ENCODE measurements around the gene VPS50. TPM values are rescaled to one million over a fixed set of nuclear protein-coding genes. Genes with fewer than 3 reads are reported as not detected.
A peak's percentile ranks its signal among the peaks of the same experiment; 100 is the strongest.

The VPS50 gene
- total and polyA plus RNA-seq, 5 donors = 6.4 to 23.0 (median 21.4) TPM

DNA sequence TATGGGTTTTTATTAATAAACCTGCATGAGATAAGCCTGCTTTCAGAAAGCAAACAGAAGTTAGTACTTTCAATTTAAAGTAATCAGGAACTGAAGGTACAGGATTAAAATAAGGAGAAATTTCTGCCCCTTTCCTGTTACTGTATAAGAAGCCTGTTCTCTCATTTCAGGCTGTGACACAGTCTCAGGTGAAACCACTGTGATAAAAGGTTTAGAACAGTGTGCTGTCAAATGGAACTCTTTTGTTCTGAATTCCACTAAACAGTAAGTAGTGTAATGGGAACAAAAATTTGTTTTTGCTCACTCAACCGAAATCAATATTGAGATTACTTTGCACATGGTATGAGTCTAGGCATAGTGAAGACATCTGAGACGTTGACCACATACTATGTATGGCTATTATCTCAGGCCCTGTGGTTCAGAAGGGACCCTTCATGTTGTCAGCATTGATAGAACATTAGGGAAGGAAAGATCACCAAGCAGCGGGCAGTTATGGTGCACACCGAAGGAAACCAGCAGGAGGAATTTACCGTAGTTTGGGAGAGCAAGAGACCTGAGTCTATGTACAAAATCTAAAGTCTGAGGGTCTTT, 20.8 kb upstream of the VPS50 start:
- H3K4me1 ChIP-seq (ENCODE audit: control insufficient read depth, insufficient read depth, low read length) = no peaks in the 10 kb centered on the region
- no peak overlapping the region for H3K4me3 ChIP-seq (ENCODE audit: low read length)
- DNase-seq (no peak), ATAC-seq (no peak)
- intact Hi-C loops (cut with DNase I) = no loop called here
- WGBS = 75% methylated on average over 5 of the region's 5 CpGs
- H3K27me3 ChIP-seq (ENCODE audit: control insufficient read depth, insufficient read depth) = no peaks in the 10 kb centered on the region
- H3K9me3 ChIP-seq (ENCODE audit: control insufficient read depth, low read length) = no peaks in the 10 kb centered on the region
- H3K27ac ChIP-seq (ENCODE audit: low read length) = no peak overlapping the region

DNA sequence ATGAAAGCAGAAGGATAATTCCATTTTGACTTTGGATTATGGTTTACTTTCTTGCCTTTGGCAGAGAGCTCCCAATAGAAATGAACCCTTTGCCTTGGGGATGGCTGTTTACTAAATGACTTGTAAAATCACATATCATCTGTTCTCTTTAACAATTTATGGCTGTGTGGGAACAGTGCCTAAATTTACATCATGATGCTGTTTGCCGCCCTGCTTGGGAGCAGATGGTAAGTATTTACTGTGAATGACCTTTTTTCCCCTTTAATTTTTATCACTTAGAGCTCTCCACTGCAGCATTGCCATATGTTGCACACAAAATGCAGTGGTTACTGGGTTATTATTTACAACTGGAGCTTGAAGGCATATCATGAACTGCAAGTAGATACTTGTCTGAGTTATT, 19.3 kb upstream of the VPS50 start:
- ATAC-seq = no peak

DNA sequence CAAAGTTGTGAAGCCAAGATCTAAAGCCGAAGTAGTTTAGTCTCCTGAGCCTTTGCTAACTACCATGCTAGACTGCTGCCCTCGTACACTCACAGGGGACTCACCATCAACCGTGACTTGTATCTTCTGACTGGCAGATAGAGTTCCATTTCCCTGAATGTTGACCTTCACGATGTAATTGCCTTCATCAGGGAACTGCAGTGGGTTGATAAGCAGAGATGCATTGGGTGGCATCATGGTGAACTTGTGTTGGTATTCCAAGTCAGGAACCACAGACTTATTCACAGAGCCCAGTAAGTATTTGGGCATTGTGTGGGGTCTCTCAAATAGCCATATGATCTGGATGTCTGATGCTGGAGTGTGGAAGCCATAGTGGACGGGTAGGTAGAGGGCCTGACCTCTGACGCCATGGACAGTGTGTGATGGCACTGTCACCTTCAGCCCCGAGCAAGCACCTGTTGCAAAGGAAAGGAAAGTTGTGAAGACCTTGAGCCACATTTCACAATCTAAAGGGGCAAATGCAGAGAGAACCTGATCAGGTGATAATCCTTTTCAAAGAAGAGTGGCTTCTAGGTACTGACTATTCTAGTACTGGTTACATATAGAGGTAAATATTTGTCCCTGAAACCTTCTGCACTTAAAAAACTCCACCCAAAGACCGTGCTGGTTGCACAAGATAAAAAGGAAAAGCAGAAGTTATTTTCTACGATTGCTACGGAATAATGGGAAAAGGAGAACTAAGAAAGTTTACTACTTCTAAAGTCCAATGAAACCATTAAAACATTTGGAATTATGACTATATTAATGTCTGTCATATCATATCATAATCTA, 13.0 kb upstream of the VPS50 start:
- ATAC-seq (no peak), DNase-seq (no peak)
- Histone ChIP-seq H3K27me3 (ENCODE audit: control insufficient read depth, insufficient read depth) (no peaks in the 10 kb centered on the region), H3K27ac (ENCODE audit: low read length) (no peak overlapping the region), H3K4me1 (ENCODE audit: control insufficient read depth, insufficient read depth, low read length) (no peaks in the 10 kb centered on the region), H3K9me3 (ENCODE audit: control insufficient read depth, low read length) (no peaks in the 10 kb centered on the region), H3K4me3 (ENCODE audit: low read length) (no peak overlapping the region)
- WGBS = 76% methylated on average over 10 of the region's 10 CpGs
- intact Hi-C loops (cut with DNase I) = no loop called here

More for the DNA sequence above, 19.3 kb upstream of the VPS50 start:
- intact Hi-C loops (cut with DNase I) = no loop called here
- Histone ChIP-seq H3K9me3 (ENCODE audit: control insufficient read depth, low read length) (no peaks in the 10 kb centered on the region), H3K27ac (ENCODE audit: low read length) (no peak overlapping the region), H3K27me3 (ENCODE audit: control insufficient read depth, insufficient read depth) (no peaks in the 10 kb centered on the region), H3K4me1 (ENCODE audit: control insufficient read depth, insufficient read depth, low read length) (no peaks in the 10 kb centered on the region), H3K4me3 (ENCODE audit: low read length) (no peak overlapping the region)
- no peak for DNase-seq
- WGBS = 49% methylated on average over 1 of the region's 1 CpG

DNA sequence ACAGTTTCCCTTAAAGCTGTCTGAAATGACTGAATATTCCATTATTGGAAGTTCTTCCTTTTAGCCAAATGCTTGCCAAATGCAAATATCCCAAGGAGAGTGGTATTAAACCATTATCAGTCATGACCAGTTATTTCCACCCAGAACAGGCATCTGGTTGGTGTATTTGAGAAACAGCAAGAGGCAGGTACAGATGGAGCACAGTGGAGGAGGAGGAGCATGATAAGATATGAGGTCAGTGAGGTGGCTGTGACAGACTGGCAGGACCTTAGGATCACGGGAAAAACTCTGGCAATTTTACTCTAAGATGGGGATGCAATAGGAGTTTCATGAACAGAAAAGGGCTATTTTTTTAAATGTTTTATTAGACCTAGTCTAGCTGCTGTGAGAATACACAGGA, 12.3 kb upstream of the VPS50 start:
- DNase-seq (no peak), ATAC-seq (no peak)
- no peaks in the 10 kb centered on the region for H3K27me3 ChIP-seq (ENCODE audit: control insufficient read depth, insufficient read depth)
- no peak overlapping the region for H3K27ac ChIP-seq (ENCODE audit: low read length)
- intact Hi-C loops (cut with DNase I) = no loop called here
- H3K4me1 ChIP-seq (ENCODE audit: control insufficient read depth, insufficient read depth, low read length) = no peaks in the 10 kb centered on the region
- H3K9me3 ChIP-seq (ENCODE audit: control insufficient read depth, low read length) = no peaks in the 10 kb centered on the region
- no peak overlapping the region for H3K4me3 ChIP-seq (ENCODE audit: low read length)
- 48% methylated on average over 1 of the region's 1 CpG for WGBS

DNA sequence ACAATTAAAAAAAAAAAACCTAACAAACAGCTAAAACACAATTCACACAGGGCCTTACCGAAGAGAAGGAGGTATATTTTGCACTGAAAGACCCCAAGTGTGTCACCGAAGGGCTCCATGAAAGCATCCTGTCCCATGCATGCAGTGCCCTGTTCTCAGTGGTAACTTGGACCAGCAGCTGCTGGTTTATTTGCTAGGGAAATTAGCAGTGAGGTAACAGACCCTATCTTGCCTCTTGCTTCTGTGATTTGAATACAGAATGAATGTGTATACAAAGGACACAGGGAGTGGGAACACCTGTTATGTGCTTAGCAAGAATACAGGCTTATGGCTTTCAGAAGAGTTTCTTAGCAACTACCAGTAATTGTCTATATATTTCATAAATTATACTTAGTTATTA, 5.9 kb upstream of the VPS50 start, which contains the start of gene HEPACAM2:
Gene HEPACAM2, minus strand, starts transcription at position 160 of the 400 bp plus-strand sequence.
- Histone ChIP-seq H3K27me3 (ENCODE audit: control insufficient read depth, insufficient read depth) (no peaks in the 10 kb centered on the region), H3K4me1 (ENCODE audit: control insufficient read depth, insufficient read depth, low read length) (no peaks in the 10 kb centered on the region), H3K27ac (ENCODE audit: low read length) (no peak within 1 kb of the TSS), H3K9me3 (ENCODE audit: control insufficient read depth, low read length) (no peaks in the 10 kb centered on the region), H3K4me3 (ENCODE audit: low read length) (no peak within 1 kb of the TSS)
- no peak for ATAC-seq
- 79% methylated on average over 2 of the region's 2 CpGs for WGBS
- DNase-seq = no peak
- intact Hi-C loops (cut with DNase I) = no loop called here

DNA sequence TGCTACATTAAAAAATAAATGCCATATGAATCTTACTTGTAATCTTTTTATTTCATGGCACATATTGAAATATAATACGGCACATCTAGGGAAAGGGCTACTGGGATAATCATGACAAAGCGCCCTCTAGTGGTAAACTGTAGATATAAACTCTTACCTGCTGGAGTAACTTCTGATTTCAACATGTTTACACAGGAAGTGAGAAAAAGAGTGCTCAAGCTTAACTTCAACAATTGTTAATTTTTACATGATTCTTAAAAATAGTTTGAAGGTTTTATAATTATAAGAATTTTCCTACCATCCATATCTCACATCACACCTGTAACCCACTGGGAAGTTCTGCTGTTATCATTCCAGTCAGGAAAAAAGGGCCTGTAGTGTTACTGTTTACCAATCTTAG, 3.9 kb upstream of the VPS50 start:
- intact Hi-C loops (cut with DNase I) = no loop called here
- Histone ChIP-seq H3K9me3 (ENCODE audit: control insufficient read depth, low read length) (no peaks in the 10 kb centered on the region), H3K27me3 (ENCODE audit: control insufficient read depth, insufficient read depth) (no peaks in the 10 kb centered on the region), H3K4me1 (ENCODE audit: control insufficient read depth, insufficient read depth, low read length) (no peaks in the 10 kb centered on the region), H3K27ac (ENCODE audit: low read length) (no peak overlapping the region), H3K4me3 (ENCODE audit: low read length) (no peak overlapping the region)
- no peak for DNase-seq
- ATAC-seq = no peak
- 2% methylated on average over 2 of the region's 2 CpGs for WGBS

DNA sequence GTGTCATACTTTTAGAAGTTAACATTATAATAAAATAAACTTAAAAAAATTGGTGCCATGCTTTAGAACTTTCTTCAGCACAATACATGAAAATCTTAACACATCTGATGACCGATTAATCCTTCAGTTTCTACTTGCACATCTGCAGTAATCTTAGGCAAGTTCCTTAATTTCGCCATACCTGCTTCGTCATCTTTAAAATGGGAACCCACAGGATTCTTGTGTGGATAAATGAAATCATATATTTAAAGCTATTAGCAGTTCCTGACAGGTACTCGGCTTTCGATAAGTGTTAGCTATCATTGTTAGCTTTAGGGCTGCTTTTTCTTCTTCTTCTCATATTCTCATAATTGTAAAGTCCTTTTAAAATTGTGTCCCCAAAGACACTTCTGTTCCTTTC, 907 bp upstream of the VPS50 start:
- no peak for ATAC-seq
- intact Hi-C loops (cut with DNase I) = no loop called here
- no peaks in the 10 kb centered on the region for H3K4me1 ChIP-seq (ENCODE audit: control insufficient read depth, insufficient read depth, low read length)
- WGBS = 52% methylated on average over 5 of the region's 5 CpGs
- DNase-seq = no peak
- peak overlapping the region; percentile 93 for H3K4me3 ChIP-seq (ENCODE audit: low read length)
- no peaks in the 10 kb centered on the region for H3K27me3 ChIP-seq (ENCODE audit: control insufficient read depth, insufficient read depth)
- no peak overlapping the region for H3K27ac ChIP-seq (ENCODE audit: low read length)
- H3K9me3 ChIP-seq (ENCODE audit: control insufficient read depth, low read length) = no peaks in the 10 kb centered on the region

DNA sequence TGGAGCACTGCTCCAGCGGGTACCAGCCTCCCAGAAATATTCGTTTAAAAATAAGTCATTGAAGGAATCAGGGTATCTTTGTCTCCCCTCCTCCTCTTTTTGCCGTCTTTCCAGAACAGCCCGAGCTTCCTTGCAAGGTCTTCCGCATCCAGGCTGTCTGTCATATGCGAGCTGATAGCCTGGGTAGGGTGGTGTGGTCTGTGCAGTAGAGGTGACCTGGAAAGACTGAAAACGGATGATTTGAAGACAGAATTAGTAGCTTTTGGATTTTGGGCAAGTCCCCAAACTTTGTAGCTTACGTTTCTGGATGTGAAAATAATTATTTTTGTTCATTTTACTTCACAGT, 480 bp downstream of the VPS50 start:
- DNase-seq (no peak), ATAC-seq (peak in 1 of 2 donors; percentile 15)
- Histone ChIP-seq H3K27ac (ENCODE audit: low read length) (no peak overlapping the region), H3K9me3 (ENCODE audit: control insufficient read depth, low read length) (no peaks in the 10 kb centered on the region), H3K27me3 (ENCODE audit: control insufficient read depth, insufficient read depth) (no peaks in the 10 kb centered on the region), H3K4me1 (ENCODE audit: control insufficient read depth, insufficient read depth, low read length) (no peaks in the 10 kb centered on the region), H3K4me3 (ENCODE audit: low read length) (peak overlapping the region; percentile 93)
- WGBS = under 1% methylated on average over 8 of the region's 8 CpGs
- intact Hi-C loops (cut with DNase I) = no loop called here

DNA sequence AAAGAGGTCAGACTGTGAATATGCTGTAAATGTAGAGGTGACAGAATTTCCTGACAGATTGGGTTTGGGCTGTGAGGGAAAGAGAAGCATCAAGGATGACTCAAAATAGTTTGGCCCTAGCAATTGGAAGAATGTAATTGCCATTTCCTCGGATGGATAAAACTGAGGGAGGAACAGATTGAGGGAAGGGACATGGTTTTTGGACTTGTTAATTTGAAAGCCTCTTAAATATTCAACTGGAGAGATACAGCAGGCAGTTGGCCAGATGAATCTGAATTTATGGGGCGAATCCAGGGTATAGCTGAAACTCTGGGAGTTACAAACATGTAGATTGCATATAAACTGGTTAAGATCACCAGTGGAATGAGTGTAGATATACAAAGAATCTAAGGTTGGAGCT, 3.4 kb downstream of the VPS50 start:
- DNase-seq = no peak
- intact Hi-C loops (cut with DNase I) = no loop called here
- no peak for ATAC-seq
- WGBS = 76% methylated on average over 2 of the region's 2 CpGs
- H3K4me3 ChIP-seq (ENCODE audit: low read length) = no peak overlapping the region
- H3K27ac ChIP-seq (ENCODE audit: low read length) = no peak overlapping the region
- H3K27me3 ChIP-seq (ENCODE audit: control insufficient read depth, insufficient read depth) = no peaks in the 10 kb centered on the region
- H3K4me1 ChIP-seq (ENCODE audit: control insufficient read depth, insufficient read depth, low read length) = no peaks in the 10 kb centered on the region
- H3K9me3 ChIP-seq (ENCODE audit: control insufficient read depth, low read length) = no peaks in the 10 kb centered on the region

DNA sequence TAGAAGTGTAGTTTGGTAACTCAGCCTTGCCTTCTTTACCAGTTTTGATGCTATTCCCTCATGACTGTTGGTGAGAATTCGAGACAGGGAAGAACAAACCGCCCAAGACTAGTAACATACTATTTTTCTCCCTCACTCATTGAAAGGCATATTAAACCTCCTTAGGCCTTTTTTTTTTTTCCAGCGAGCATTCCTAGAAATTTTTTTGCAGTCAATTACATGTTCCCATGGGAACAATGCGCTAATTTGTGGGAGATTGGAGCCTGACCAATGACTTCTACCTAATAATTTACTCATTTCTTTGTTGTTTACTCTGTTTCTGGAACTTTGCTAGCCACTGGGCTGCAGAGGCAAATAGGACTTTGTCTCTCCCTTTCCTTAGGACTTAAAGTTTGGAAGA, 6.0 kb downstream of the VPS50 start:
- no peak for DNase-seq
- Histone ChIP-seq H3K27me3 (ENCODE audit: control insufficient read depth, insufficient read depth) (no peaks in the 10 kb centered on the region), H3K4me3 (ENCODE audit: low read length) (no peak overlapping the region), H3K27ac (ENCODE audit: low read length) (no peak overlapping the region), H3K4me1 (ENCODE audit: control insufficient read depth, insufficient read depth, low read length) (no peaks in the 10 kb centered on the region), H3K9me3 (ENCODE audit: control insufficient read depth, low read length) (no peaks in the 10 kb centered on the region)
- intact Hi-C loops (cut with DNase I) = no loop called here
- no peak for ATAC-seq
- WGBS = 82% methylated on average over 4 of the region's 4 CpGs

DNA sequence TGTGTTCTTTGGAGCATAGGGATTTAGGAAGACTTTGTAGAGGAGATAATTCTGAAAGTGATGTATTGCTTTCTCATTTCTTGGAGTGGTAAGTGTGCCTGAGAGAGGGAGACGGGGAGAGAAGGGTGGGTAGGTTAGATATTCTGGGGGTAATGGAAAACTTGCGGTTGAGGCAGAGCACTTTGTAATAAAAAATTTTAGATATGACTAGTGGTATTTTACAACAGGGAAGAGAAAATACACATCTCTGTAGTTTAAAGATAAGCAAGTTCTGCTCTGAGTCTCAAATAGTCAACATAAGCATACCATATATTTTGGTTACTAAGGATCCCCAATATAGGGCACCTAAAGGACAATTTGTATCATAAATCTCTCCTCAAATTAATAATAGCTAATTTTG, 6.6 kb downstream of the VPS50 start:
- Histone ChIP-seq H3K27ac (ENCODE audit: low read length) (no peak overlapping the region), H3K4me3 (ENCODE audit: low read length) (no peak overlapping the region), H3K9me3 (ENCODE audit: control insufficient read depth, low read length) (no peaks in the 10 kb centered on the region), H3K4me1 (ENCODE audit: control insufficient read depth, insufficient read depth, low read length) (no peaks in the 10 kb centered on the region), H3K27me3 (ENCODE audit: control insufficient read depth, insufficient read depth) (no peaks in the 10 kb centered on the region)
- 81% methylated on average over 2 of the region's 2 CpGs for WGBS
- intact Hi-C loops (cut with DNase I) = no loop called here
- ATAC-seq (no peak), DNase-seq (no peak)
